Measurements from ENCODE around the gene ATP5PD. TPM values are rescaled to one million over a fixed set of nuclear protein-coding genes. Genes with fewer than 3 reads are reported as not detected.
A peak's percentile ranks its signal among the peaks of the same experiment; 100 is the strongest.

The ATP5PD gene
- total and polyA plus RNA-seq, 2 of the 13 experiments (the other 11 are each of a cell fraction or from before 2014, with no cell fraction given), result 158 to 428 TPM

DNA sequence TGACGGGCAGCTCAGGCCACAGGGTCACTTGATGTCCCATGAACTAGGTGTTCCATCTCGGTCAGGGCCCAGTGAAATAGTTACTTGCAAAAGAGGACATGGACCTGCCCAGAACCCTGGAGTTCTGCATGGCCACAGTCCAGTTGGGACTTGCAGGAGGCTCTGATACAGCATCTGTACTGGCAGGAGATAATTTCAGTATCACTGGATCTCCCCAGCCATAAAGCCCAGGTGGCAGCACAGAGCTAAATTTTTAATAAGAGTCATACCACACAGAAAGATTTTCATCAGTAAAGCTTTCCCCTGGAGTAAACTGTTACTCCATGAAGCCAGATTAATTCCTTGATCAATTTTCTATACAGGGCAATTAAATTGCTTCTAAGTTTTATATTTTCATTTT, 23.0 kb upstream of the ATP5PD start (continued):
- TF ChIP-seq, protein P1, sequence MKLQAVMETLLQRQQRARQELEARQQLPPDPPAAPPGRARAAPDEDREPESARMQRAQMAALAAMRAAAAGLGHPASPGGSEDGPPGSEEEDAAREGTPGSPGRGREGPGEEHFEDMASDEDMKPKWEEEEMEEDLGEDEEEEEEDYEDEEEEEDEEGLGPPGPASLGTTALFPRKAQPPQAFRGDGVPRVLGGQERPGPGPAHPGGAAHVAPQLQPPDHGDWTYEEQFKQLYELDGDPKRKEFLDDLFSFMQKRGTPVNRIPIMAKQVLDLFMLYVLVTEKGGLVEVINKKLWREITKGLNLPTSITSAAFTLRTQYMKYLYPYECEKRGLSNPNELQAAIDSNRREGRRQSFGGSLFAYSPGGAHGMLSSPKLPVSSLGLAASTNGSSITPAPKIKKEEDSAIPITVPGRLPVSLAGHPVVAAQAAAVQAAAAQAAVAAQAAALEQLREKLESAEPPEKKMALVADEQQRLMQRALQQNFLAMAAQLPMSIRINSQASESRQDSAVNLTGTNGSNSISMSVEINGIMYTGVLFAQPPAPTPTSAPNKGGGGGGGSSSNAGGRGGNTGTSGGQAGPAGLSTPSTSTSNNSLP (IDR thresholded peaks at IDR 0.05; ENCODE audit: low read depth, low read length), result peak; percentile 84
- no peak for TF ChIP-seq EHMT2 (IDR thresholded peaks at IDR 0.05; ENCODE audit: borderline replicate concordance, low read depth, low read length)
- no peak for TF ChIP-seq ZNF543 (CRISPR knock-in tag; IDR thresholded peaks at IDR 0.05)

DNA sequence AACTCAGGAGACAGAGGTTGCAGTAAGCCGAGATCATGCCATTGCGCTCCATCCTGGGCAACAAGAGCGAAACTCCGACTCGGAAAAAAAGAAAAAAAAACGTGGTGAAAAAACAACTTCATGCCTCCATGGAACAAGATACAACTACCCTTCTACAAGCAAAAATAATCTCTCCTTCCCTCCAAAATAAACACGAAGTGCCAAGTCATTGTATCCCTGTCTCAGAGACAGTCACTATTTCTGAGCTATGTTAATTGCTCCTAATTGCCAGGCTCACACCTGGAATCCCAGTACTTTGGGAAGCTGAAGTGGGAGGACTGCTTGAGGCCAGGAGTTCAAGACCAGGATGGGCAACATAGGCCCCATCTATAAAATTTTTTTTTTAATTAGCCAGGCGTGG, 22.0 kb upstream of the ATP5PD start:
- TF ChIP-seq ZNF563 (CRISPR knock-in tag; IDR thresholded peaks at IDR 0.05) (no peak), ZNF383 (CRISPR knock-in tag; IDR thresholded peaks at IDR 0.05; ENCODE audit: borderline replicate concordance) (no peak), ZFYVE20 (CRISPR knock-in tag; IDR thresholded peaks at IDR 0.05; ENCODE audit: borderline replicate concordance, low read depth) (no peak), CAMTA2 (CRISPR knock-in tag; IDR thresholded peaks at IDR 0.05; ENCODE audit: borderline replicate concordance) (no peak), PHB2 (IDR thresholded peaks at IDR 0.05; ENCODE audit: partially characterized antibody) (no peak)
- TF ChIP-seq, protein P2, sequence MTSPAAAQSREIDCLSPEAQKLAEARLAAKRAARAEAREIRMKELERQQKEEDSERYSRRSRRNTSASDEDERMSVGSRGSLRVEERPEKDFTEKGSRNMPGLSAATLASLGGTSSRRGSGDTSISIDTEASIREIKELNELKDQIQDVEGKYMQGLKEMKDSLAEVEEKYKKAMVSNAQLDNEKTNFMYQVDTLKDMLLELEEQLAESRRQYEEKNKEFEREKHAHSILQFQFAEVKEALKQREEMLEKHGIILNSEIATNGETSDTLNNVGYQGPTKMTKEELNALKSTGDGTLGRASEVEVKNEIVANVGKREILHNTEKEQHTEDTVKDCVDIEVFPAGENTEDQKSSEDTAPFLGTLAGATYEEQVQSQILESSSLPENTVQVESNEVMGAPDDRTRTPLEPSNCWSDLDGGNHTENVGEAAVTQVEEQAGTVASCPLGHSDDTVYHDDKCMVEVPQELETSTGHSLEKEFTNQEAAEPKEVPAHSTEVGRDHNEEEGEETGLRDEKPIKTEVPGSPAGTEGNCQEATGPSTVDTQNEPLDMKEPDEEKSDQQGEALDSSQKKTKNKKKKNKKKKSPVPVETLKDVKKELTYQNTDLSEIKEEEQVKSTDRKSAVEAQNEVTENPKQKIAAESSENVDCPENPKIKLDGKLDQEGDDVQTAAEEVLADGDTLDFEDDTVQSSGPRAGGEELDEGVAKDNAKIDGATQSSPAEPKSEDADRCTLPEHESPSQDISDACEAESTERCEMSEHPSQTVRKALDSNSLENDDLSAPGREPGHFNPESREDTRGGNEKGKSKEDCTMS (CRISPR knock-in tag; conservative IDR thresholded peaks at IDR 0.05), result no peak
- Histone ChIP-seq H3K27ac (ENCODE audit: extremely low read length, insufficient read depth, low read length) (no peak overlapping the region), H3K27me3 (ENCODE audit: control insufficient read depth in 1 of 2, insufficient read depth in 2 of 2, low read length in 2 of 2) (peaks cover 0 to 3% of the 10 kb centered on the region in 2 experiments; a peak in 2 of 5 replicates), H3K4me3 (replicated peaks in 1 of 3; ENCODE audit: insufficient read depth in 1 of 3, low read depth in 2 of 3, low read length in 3 of 3) (no peak overlapping the region), H3K4me1 (ENCODE audit: insufficient read depth, low read length) (peaks cover 26% of the 10 kb centered on the region), H3K4me2 (ENCODE audit: low read depth, low read length) (no peak overlapping the region), H3K9ac (ENCODE audit: insufficient read depth, low read depth, low read length) (no peak overlapping the region), H4K20me1 (ENCODE audit: insufficient read depth, low read length) (no peaks in the 10 kb centered on the region), H3K36me3 (replicated peaks in 1 of 2; ENCODE audit: control insufficient read depth in 1 of 2, insufficient read depth in 2 of 2, low read length in 2 of 2) (peaks cover 1 to 9% of the 10 kb centered on the region in 2 experiments; a peak in 4 of 5 replicates), H2AFZ (ENCODE audit: low read length) (no peak overlapping the region), H3K79me2 (ENCODE audit: insufficient read depth, low read length) (no peaks in the 10 kb centered on the region), H3K9me3 (ENCODE audit: low read length) (no peaks in the 10 kb centered on the region)
- ChIA-PET POLR2A (interaction anchor here (0.8 to 1.5 kb wide), 2 partner anchors 45 to 57 kb away, joined by 3 read pairs; no protein-coding TSS in a partner anchor), CTCF (ENCODE audit: low intra/inter-chr PET ratio, low total read pairs) (interaction anchor here (1.6 to 1.8 kb wide), 2 partner anchors 42 to 45 kb away, joined by 6 read pairs; partner anchors contain the start of gene ARMC7)
- in situ Hi-C loops (cut with HindIII; ENCODE audit: extremely low pct_ligation_motif_present, low pct_unique_long_range_greater_than_20kb) (no loop called here), intact Hi-C loops (cut with micrococcal nuclease; ENCODE audit: unreplicated experiment) (loop anchor here (1.0 kb wide), 1 partner anchor 44 kb away; no protein-coding TSS in a partner anchor)
- ATAC-seq (no peak), DNase-seq (ENCODE audit: low spot score) (no peak), FAIRE-seq (no peak)
- 64% methylated on average over 8 of the region's 8 CpGs for WGBS (ENCODE audit: low lambda C conversion rate)
- BruUV-seq (replicated peaks), result no TSS peak
